DMS53 (cell line): ENCODE results near the gene THADA.

Experiments used
- DNase-seq: peaks from one replicate; lab custom pipeline; 2025; lab: John Stamatoyannopoulos, UW

The THADA gene

DNA sequence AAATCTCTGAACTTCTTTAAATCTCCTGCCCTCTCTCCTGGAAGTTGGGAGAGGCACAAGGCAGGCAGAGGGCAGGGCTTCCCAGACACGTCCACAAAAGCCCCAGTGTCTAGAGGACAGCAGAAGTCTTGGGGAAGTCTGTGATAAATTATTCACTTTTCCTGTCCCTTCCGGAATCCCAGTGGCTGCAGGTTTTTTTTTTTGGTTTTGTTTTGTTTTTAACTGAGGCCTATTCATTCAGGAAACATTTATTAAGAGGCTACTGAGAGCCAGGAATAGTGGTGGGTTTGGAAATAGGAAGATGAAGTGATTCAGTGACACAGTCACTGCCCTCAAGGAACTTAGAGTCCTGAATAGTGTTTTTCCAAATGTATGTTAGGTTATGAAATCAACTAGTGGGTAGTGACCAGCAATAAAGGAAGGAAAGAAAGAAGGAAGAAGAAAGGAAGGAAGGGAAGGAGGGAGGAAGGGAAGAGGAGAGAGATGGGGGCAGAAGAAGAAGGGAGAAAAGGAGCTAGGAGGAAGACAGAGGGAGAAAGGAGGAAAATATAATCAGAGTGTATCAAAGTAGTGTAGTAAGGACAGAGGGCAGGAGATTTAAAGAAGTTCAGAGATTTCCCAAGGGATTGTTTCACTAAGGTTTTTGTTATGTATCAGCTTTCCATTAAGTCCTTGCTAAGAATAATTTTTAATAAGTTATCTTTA, 270.6 kb downstream of the THADA start:
- no peak for DNase-seq

DNA sequence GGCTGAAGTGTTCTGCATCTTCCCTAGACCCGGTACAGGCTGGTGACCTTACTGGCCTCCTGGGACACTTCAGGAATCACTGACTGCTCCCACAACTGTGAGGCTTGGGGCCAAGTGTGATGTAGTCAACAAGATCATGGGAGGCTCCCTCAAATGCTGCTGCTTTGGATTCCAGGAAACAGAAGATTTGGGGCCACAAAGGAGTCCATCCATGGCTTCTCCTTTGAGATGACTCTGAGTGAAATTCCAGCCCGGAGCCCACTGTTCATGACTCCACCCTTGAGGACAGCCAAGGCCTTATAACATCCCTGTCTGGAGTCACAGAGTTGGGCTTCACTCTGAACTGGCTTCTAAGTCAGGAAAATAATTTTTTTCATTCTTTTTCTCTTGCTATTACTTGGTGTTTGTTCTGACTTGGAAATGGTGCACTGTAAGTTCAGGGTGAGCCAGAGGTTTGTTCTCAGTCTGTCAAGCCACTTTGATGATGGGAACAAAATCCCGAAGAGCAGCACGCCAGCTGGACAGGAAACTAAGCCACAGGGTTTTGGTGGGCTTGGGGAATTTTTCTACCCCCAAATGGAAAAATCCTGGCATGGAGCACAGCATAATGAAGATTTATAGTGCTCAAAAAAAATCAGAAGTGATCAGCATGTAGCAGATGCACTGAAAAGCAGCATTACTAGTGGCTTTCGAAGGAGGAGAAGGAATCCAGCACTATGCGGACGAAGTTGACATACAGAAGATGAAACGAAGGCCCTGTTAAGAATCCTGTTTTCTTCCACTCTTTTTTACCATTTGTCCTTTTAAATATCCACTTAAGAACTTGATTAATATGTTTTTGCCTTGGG, 271.4 kb downstream of the THADA start:
- no peak for DNase-seq

DNA sequence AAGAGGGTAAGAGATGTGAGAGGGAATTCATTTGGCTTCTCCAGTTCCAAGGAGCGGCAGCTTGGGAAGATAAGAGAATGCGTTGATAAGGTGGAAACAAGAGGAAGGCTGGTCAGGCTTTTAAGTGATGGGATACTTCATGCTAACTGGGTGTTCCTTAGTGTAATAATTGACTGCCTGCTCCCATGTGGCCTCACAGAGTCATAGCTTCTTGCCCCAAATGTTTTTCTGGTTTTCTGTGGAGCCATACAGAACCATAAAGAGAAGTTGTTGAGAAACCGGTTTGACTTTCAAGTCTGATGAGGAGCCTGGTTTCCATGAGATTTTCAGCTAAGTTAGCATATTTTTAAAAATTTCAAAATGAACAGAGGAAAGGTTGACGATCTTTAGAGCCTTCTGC, 272.0 kb downstream of the THADA start:
- DNase-seq, result no peak

DNA sequence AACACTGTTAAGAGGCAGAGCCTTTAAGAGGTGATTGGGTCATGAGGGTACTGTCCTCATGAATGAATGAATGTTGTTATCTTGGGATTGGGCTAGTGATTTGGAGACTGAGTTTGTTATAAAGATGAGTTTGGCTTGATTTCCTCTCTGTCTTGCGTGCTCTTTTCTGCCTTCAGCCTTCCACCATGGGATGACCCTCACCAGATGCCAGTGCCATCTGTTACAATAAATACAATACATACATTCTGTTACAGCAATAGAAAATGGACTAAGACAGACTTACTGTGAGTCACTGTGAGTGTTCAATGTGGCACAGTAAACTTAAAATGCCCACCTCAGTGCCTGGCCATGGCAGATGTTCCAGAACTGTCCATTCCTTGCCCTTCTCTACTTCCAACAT, 274.4 kb downstream of the THADA start:
- no peak for DNase-seq

DNA sequence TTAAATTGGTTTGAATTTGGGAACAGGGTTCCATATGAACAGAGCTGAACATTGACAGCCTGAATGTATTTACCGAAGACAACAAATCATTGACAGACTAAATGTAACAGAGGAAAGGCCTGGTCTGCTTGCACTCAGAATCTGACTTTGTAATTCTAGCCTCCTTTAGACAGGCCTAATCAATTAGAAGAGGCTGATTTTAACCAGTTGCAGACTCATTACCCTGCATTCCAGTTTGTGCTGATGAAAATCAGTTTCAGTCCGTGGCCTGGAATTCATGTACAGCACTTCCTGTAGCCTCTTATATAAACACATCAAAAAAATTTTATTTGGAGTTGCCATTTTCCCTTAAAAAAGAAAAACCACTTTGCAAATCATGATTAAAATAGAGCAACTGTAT, 276.3 kb downstream of the THADA start:
- no peak for DNase-seq

DNA sequence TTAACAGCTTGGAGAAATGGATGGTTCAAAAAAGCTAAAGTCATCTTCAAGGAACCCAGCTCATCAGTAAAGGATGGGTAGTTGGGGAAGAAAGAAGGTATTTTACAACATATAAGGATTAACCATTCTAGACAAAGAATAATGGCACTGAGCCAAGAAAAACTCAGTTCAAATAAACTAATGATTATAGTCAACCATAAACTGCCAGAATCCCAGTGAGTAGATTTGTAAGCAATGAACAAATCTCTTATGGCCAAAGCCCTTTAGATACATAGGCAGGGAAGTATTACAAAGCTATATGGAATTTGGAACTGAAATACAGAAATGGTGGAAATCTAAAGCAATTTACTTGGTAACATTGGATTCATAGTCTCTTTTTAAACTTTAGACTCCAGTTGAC, 277.0 kb downstream of the THADA start:
- peak; percentile 16 for DNase-seq

DNA sequence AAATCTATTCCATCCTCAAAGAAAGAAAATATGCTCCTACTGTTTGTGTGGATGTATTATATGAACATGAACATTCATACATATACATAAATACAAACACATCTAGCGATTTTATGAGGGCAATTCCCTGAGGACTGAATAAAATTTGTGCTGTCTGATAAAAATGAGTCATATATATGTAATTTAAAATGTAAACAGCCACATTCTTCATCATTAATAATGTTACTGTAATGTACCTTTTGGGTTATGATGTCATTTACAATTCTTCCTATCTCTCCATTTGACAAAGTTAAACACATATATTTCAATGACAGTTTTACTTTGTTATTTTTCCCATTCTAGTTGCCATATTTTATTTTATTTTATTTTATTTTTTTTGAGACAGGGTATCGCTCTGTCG, 278.2 kb downstream of the THADA start:
- no peak for DNase-seq

DNA sequence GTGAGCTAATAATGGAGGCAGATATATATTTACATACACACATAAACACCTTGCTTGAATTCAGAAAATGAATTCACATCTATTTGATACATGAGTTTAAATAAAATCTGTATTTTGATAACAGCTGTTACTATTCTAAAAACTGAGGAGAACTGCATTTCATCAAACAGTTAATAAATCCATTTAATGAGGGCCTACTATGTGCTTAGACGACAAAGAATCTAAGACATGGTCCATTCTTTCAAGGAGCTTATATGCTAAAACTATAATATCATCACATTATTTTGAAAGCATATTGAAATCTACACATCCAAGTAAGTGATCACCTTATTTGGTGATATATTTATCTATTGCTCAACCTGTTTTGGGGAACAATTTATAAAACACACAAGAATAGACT, 278.6 kb downstream of the THADA start:
- DNase-seq, result no peak

DNA sequence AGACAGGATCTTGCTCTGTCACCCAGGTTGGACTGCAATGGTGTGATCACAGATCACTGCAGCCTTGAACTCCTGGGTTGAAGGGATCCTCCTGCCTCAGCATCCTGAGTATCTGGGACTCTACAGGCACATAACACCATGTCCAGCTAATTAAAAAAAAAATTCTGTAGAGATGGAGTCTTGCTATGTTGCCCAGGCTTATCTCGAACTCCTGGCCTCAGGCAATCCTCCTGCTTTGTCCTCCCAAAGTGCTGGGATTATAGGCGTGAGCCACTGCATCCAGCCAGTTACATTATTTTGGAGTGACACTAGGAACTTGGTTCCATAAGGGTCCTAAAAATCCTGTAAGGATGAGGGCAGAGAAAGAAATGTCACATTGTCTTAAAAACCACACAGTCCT, 280.4 kb downstream of the THADA start:
- no peak for DNase-seq

DNA sequence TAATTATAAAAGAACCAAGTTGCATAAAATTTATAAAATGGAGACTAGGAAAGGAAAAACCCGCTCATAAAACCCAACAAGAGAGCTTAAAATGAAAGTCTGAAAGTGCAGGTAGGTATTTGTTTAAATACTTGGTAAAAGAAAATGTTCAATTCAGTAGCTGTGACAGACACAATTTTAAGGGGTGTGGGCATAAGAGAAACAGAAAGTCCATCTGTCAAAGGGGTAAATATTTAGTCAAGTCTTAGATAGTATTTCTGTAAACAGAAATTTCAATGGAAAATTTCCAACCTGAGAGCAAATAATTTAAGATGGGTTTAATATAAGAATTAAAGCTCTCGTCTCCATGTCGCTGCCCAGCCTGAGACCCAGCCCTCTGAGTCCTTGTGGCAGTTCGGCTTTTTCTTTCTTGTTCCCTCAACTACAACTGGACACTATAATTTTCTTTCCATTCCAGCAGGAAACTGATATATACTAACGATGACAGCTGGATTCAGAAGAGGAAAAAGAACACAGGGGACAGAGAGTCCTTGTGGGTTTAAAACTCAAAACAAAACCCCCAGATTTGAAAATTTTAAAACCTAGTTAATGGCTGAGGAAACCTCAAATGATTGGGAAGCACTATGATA, 281.4 kb downstream of the THADA start:
- peak; percentile 56 for DNase-seq

DNA sequence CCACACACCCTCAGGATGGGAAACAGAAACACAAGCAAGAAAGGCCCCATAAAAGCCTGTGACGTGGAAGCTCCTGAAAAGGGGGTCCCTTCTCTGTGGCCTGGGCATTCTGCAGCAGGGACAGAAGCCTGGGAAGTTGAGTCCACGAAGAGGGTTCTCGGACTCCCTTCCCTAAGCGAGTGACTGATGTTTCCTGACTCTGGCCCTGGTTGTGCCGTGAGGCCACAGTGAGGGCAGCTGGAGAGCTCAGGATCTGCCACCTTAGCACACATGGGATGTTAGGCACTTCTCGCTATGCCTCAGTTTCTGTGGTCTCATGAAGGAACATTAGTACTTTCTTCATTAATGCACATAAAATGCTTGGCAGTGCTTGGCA, 282.2 kb downstream of the THADA start:
- DNase-seq, result peak; percentile 83

DNA sequence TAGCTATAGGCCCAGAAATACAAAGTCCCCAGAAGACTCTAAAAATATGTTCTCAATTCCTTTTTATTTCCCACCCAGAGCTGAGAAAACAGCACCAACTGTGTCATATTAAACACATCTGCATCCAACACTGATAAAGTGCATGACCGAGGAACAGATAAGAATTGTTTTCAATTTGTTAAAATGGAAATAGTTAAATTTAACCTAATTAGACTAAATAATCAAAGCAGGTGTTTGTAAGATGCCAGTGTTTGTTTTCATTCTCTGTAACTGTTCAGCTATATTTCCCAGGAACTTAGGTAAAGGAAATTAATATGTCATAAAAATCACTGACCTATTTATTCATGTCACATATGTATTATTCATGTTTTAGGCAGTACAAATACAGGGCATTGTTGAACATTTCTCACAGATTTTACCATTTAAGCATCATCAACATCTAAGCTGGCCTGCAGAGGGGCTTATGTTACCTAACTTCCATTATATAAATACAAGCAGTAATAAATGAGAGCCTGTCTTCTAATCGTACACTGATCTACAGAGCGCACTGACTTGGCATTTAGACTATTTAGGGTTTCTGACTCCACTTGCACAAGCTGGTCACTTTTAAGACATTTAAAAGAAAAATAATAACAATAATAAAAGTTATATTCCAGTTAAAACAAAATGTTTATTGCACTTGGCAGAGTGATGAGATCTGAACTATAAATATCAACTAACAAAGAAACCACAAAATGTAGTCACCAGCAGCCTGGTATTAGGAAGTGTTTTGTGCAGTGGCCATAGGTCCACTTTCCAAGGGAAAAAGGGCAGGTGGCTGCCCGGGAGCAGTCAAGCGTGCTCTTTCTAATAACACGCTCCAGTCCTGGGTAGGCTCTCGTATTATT, 282.8 kb downstream of the THADA start:
- DNase-seq, result peak; percentile 83

DNA sequence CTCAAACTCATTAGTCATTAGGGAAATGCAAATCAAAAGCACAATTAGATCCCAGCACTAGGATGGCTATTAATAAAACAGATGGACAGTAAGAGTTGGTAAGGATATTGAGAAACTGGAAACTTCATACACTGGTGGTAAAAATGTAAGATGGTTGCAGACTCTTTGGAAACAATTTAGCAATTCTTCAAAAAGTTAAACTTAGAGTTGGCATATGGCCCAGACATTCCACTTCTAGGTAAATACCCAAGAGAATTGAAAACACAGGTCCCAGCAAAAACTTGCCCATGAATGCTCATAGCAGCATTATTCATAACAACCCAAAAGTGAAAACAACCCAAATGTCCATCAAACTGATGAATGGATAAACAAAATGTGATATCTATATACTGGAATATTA, 284.6 kb downstream of the THADA start:
- DNase-seq, result no peak

DNA sequence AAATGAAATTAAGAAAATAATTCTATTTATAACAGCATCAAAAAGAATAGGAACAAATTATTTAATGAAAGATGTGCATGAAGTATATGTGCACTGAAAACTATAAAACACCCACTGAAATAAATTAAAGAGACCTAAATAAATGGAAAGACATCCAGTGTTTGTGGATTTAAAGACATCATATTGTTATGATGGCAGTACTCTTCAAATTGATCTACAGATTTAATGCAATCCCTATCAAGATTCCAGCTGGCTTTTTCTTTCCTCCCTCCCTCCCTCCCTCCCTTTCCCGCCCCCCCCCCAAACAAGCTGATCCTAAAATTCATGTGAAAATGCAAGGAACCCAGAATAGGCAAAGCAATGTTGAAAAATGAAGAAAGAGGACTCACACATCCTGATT, 285.9 kb downstream of the THADA start:
- no peak for DNase-seq

DNA sequence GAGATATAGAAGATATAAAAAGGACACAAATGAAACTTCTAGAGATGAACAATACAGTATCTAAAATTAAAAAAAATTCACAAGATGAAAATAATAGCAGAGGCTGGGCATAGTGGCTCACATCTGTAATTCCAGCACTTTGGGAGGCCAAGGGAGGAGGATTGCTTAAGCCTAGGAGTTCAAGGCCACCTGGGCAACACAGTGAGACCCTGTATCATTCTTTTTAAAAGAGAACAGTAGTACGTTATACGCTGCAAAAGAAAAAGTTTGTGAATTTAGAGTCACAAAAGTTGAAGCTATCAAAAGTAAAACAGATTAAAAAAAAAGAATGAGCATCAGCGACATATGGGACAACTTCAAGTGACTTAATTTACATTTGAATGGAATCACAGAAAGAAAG, 287.9 kb downstream of the THADA start:
- no peak for DNase-seq

DNA sequence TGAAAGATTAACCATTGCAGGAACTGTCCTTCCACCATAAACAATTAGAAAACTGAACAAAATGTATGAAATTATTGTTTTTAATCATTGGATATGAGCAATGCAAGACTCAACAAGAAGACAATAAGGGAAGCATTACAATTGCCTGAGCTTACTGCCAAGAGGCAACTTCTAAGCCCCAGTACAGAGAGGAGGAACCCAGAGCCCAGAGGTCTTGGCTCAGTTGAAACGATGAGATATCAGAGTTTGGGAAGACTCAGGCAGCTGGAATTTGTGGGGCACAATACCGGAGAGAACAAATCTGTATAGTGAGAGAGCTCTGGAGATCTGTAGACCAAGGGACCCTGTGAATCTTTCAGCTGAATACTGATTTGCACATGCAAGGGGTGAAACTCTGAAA, 288.8 kb downstream of the THADA start:
- no peak for DNase-seq

DNA sequence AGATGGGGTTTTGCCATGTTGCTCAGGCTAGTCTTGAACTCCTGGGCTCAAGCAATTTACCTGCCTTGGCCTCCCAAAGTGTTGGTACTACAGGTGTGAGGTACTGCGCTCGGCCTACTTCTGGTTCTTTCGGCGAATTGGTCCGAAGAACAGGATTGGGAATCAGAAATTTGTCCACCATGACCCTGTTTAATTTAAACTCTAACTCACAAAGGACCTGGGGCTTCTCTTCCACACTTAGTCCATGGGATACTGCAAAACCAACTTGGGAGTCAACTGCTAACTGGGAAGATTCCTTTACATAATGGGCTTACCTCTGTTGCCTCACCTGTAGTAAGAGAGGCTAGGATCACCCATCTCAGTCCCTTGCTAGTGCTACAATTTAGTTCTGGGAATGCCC, 289.6 kb downstream of the THADA start:
- no peak for DNase-seq

DNA sequence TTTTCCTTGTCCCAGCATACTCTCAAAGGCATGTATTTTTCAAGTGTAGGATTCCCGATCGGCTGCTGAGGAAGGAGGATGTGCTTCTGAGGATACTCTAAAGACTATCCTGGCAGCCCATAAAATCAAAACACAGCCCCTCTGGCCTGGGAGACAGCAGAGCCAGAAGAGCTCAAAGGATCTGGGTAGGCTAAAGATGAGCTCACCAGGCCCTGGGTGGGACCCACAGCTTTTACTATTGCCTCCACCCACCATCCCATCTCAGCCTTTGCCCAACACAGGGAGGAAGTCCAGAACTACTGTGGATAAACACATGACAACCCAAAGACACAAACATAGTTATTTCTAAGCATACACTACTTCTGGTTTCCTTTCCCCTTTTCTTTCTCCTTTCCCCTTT, 290.3 kb downstream of the THADA start:
- no peak for DNase-seq

DNA sequence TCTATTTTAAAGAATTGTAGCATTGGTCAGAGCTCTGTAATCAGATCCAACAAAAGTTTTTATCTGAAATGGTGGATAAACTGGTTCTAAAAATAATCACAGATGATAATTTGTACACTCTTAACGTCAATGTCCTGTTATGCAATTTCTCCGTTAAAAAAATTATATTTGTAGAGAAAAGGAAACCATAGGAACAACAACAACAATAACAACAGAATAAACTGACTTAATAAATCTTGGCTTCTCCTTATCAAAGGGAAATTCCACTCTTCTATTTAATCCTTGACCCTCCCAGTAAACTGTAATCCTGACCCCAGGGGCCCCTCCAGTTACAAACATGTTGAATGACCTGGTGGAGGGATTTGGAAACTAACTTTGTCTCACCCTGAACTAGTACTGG, 290.8 kb downstream of the THADA start:
- DNase-seq, result no peak

DNA sequence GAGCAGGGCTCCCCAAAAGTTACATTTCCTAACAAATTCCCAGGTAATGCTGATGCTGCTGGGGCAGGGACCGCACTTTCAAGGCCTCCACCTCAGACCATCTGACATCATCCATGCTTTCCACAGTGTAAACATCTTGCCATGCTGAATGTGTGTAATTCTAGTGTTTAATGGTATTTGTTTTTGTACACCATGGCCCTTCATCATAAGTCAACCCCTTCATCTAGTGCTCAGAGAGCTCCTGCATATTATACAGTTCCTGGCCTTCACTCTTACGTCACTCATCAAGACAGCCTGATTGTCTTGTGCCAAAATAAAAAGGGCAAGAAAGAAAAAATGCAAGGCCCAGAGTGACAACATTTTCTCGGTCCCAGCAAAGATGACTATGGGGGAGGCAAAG, 291.9 kb downstream of the THADA start:
- DNase-seq, result peak; percentile 78

DNA sequence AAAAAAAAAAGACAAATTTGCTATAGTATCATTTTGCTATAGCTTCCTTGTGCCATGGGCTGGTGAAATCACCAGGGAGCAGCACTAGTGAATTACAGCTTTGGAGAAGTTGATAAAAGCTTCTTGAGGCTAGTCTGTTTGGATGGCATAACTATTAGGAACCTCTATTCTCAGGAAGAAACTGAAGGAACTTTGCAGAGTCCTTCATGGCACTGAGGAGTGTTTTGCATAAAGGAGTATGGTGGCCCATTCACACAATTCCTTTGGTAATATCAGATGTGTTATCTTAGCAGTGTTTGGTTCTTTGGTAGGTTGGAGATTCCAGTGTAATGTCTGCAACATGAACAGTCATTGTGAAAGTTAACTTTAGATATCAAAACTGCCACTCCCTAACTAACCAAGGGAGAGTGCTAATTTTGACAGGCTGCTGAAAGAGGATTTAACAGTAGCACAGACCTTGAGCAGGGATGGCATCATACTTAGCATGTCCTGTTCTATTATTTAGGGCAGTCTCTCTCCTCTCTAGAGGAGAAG, 292.8 kb downstream of the THADA start:
- DNase-seq, result no peak
